ENCODE measurements around the gene FANCC.

DNA sequence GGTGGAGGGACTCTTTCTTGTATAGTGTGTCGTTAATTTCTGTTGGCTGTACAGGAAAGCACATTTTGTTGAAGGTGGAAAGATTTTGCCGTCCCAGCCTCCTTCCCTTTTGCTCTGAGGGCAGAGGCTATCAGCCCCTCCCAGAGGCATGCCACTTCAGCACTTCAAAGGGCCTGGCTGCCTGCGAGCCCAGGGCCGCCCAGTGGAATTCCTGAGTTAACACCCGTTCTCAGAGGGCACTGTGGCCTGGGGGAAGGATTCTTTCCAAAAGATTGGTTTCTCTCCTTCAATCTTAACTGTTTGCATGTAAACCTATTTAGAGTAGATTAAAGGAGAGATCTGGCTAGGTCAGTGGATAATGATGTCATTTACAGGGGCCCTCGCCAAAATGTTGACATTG, 238.6 kb downstream of the FANCC start:
- TF ChIP-seq, protein P1, sequence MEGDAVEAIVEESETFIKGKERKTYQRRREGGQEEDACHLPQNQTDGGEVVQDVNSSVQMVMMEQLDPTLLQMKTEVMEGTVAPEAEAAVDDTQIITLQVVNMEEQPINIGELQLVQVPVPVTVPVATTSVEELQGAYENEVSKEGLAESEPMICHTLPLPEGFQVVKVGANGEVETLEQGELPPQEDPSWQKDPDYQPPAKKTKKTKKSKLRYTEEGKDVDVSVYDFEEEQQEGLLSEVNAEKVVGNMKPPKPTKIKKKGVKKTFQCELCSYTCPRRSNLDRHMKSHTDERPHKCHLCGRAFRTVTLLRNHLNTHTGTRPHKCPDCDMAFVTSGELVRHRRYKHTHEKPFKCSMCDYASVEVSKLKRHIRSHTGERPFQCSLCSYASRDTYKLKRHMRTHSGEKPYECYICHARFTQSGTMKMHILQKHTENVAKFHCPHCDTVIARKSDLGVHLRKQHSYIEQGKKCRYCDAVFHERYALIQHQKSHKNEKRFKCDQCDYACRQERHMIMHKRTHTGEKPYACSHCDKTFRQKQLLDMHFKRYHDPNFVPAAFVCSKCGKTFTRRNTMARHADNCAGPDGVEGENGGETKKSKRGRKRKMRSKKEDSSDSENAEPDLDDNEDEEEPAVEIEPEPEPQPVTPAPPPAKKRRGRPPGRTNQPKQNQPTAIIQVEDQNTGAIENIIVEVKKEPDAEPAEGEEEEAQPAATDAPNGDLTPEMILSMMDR (IDR thresholded peaks at IDR 0.05), result peak in 2 of 6 experiments; percentile 26 to 30
- TF ChIP-seq POLR2A (IDR thresholded peaks at IDR 0.05), result no peak
